Esophagus squamous epithelium (tissue), 4 donors: ENCODE data around the gene C12orf56.

Experiments
- CTCF ChIP-seq, 6 experiments: fragments of 450-650 bp in 4 of 6; fragments of 200-600 bp in 2 of 6; sonication (generic) in 2 of 6; IDR thresholded peaks; one replicate each; pipeline ENCODE4 v1.5.1; 2016 to 2019; ENCODE audit warnings: antibody characterized with exemption in 6 of 6, mild to moderate bottlenecking in 4 of 6, moderate library complexity in 4 of 6
- POLR2A ChIP-seq, 4 donors: fragments of 450-650 bp; IDR thresholded peaks; one replicate each; pipeline ENCODE4 v1.6.1; 2017; ENCODE audit warnings: antibody characterized with exemption in 4 of 4, mild to moderate bottlenecking in 4 of 4, moderate library complexity in 3 of 4

- TF ChIP-seq CTCF (IDR thresholded peaks at IDR 0.05) (no peak), POLR2A (IDR thresholded peaks at IDR 0.05) (no peak)
Measured at GRCh38 chr12:64347630-64348029, 42.9 kb downstream of the C12orf56 start.
